ENCODE measurements around the gene NUSAP1.

GRCh38 chr15:41304149-41304770, 28.4 kb upstream of the NUSAP1 start:
- TF ChIP-seq POLR2AphosphoS5 (IDR thresholded peaks at IDR 0.05), result no peak
- TF ChIP-seq CTCF (IDR thresholded peaks at IDR 0.05), result no peak
